ENCODE measurements around the gene SMYD5.
A peak's percentile ranks its signal among the peaks of the same experiment; 100 is the strongest.

Gene SMYD5

GRCh38 chr2:73257021-73257420 lies 43.0 kb downstream of the SMYD5 start (continued):
- TF ChIP-seq PATZ1 (tag by site-specific recombination; IDR thresholded peaks at IDR 0.05), result no peak
- TF ChIP-seq ZNF223 (tag by site-specific recombination; IDR thresholded peaks at IDR 0.05), result no peak

- Histone ChIP-seq H3K4me3 (ENCODE audit: low read depth, low read length) (no peak overlapping the region), H3K36me3 (ENCODE audit: control insufficient read depth in 2 of 2, insufficient read depth in 1 of 2, low read length in 2 of 2) (peaks cover 4 to 51% of the 10 kb centered on the region in 2 experiments), H3K9me3 (ENCODE audit: control insufficient read depth, insufficient read depth, low read depth, low read length) (no peaks in the 10 kb centered on the region), H3K4me1 (ENCODE audit: control insufficient read depth, insufficient read depth, low read length) (no peaks in the 10 kb centered on the region), H3K27ac (ENCODE audit: extremely low read depth, low read depth, low read length) (no peak overlapping the region)
- CTCF ChIA-PET, result interaction anchor here (0.6 to 2.6 kb wide), 3 partner anchors 11 to 149 kb away, joined by 3 to 8 read pairs (median 4); no protein-coding TSS in a partner anchor
- TF ChIP-seq ZNF561 (tag by site-specific recombination; IDR thresholded peaks at IDR 0.05; ENCODE audit: borderline replicate concordance) (no peak), KLF16 (tag by site-specific recombination; IDR thresholded peaks at IDR 0.05) (0 out of 2 replicates have a peak, but pooled peaks have one; percentile 19), ATF2 (tag by site-specific recombination; IDR thresholded peaks at IDR 0.05; ENCODE audit: low read depth) (no peak), ZNF292 (tag by site-specific recombination; IDR thresholded peaks at IDR 0.05; ENCODE audit: borderline replicate concordance, low read depth) (no peak), SP3 (tag by site-specific recombination; IDR thresholded peaks at IDR 0.05) (no peak), ZNF510 (tag by site-specific recombination; IDR thresholded peaks at IDR 0.05; ENCODE audit: insufficient replicate concordance) (no peak), ZNF18 (tag by site-specific recombination; IDR thresholded peaks at IDR 0.05) (no peak), ZNF48 (tag by site-specific recombination; IDR thresholded peaks at IDR 0.05) (no peak)
- TF ChIP-seq, protein P1, sequence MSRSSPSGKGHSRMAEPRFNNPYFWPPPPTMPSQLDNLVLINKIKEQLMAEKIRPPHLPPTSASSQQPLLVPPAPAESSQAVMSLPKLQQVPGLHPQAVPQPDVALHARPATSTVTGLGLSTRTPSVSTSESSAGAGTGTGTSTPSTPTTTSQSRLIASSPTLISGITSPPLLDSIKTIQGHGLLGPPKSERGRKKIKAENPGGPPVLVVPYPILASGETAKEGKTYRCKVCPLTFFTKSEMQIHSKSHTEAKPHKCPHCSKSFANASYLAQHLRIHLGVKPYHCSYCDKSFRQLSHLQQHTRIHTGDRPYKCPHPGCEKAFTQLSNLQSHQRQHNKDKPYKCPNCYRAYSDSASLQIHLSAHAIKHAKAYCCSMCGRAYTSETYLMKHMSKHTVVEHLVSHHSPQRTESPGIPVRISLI (tag by site-specific recombination; IDR thresholded peaks at IDR 0.05), result no peak
- POLR2A ChIA-PET, result interaction anchor here (1.2 to 2.7 kb wide), 4 partner anchors 11 to 24 kb away, joined by 3 to 18 read pairs (median 4); partner anchors contain the start of genes CCT7 and PRADC1
These were observed 43.5 kb downstream of the SMYD5 start for GRCh38 chr2:73257425-73258125.

DNA sequence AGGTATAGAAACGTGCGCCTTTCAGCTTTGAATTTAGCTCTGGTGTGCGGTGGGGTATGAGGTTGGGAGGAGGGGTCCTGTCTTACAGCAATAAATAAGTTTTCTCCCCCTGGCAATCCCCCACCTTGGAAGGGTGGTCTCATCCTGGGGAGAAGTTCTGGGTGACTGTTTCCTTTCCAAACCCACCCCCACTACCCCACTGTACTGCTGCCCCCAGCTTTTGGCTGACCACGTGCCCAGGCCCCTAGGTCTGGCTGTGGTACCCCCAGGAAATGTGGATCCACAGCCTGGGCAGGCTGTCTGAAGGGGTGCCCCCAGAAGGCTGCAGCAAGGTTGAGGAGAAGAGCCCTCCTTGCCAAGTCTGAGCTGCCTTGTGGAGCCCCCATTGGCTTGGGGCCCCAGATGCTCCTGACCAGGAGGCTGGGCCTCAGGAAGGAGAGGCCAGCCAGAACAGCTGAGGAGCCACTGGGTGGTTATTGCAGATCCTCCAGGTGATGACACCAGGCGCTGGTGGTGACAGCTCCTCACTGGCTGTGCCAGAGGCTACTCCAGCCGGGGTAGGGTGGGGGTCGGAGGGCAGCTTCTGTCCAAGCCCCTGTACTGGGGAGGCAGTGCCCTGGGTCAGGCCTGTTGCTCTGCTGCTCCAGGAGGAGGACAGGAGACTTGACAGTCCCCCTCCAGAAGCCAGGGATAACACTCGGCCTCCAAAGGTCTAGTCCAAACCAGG lies 44.3 kb downstream of the SMYD5 start:
- ChIA-PET CTCF (interaction anchor here (1.2 to 2.6 kb wide), 3 partner anchors 9 to 31 kb away, joined by 3 to 8 read pairs (median 3); no protein-coding TSS in a partner anchor), POLR2A (interaction anchor here (1.2 to 2.7 kb wide), 3 partner anchors 17 to 24 kb away, joined by 3 to 18 read pairs (median 4); partner anchors contain the start of genes CCT7 and PRADC1)
- peaks cover 4 to 48% of the 10 kb centered on the region in 2 experiments; a peak in 2 of 3 replicates for H3K36me3 ChIP-seq (ENCODE audit: control insufficient read depth in 2 of 2, insufficient read depth in 1 of 2, low read length in 2 of 2)
- TF ChIP-seq ZBTB7A (tag by site-specific recombination; IDR thresholded peaks at IDR 0.05; ENCODE audit: low read depth) (no peak), ZNF394 (tag by site-specific recombination; IDR thresholded peaks at IDR 0.05; ENCODE audit: borderline replicate concordance) (no peak), ZNF423 (tag by site-specific recombination; IDR thresholded peaks at IDR 0.05) (no peak), ZNF677 (tag by site-specific recombination; IDR thresholded peaks at IDR 0.05) (no peak), EGR2 (tag by site-specific recombination; IDR thresholded peaks at IDR 0.05; ENCODE audit: low read depth) (no peak), AEBP2 (tag by site-specific recombination; IDR thresholded peaks at IDR 0.05; ENCODE audit: borderline replicate concordance) (no peak), YY2 (tag by site-specific recombination; IDR thresholded peaks at IDR 0.05) (no peak), TCF7L2 (IDR thresholded peaks at IDR 0.05; ENCODE audit: borderline replicate concordance, low read depth, low read length) (no peak), ZNF704 (tag by site-specific recombination; IDR thresholded peaks at IDR 0.05) (no peak)

More for the DNA sequence above, 44.3 kb downstream of the SMYD5 start:
- Histone ChIP-seq H3K27ac (ENCODE audit: extremely low read depth, low read depth, low read length) (no peak overlapping the region), H3K4me3 (ENCODE audit: low read depth, low read length) (no peak overlapping the region), H3K4me1 (ENCODE audit: control insufficient read depth, insufficient read depth, low read length) (no peaks in the 10 kb centered on the region), H3K9me3 (ENCODE audit: control insufficient read depth, insufficient read depth, low read depth, low read length) (no peaks in the 10 kb centered on the region)
